Ovary (tissue), 3 donors: ENCODE data around the gene BMP8A.

ENCODE experiments used
- CTCF ChIP-seq, 3 donors: fragments of 450-650 bp in 2 of 3; fragments of 200-600 bp in 1 of 3; IDR thresholded peaks; one replicate each; pipeline versions ENCODE4 v1.5.1 to v1.8.0; 2016 to 2022; ENCODE audit warnings: antibody characterized with exemption in 3 of 3, mild to moderate bottlenecking in 1 of 3
- EP300 ChIP-seq: sonication (generic); formaldehyde crosslinking; IDR thresholded peaks from one replicate; pipeline ENCODE4 v1.6.1; 2017; ENCODE audit warnings: antibody characterized with exemption
- POLR2A ChIP-seq: fragments of 450-650 bp; IDR thresholded peaks from one replicate; pipeline ENCODE4 v1.6.1; 2017; ENCODE audit warnings: antibody characterized with exemption, mild to moderate bottlenecking, moderate library complexity
- donor health status: DM: no; HTN: no; CAD: no.

GRCh38 chr1:39564340-39564739 lies 72.9 kb downstream of the BMP8A start:
- TF ChIP-seq CTCF (IDR thresholded peaks at IDR 0.05) (no peak), POLR2A (no peak), EP300 (no peak)
